Stimulated activated CD4-positive, alpha-beta T cell treated with anti-CD3 and anti-CD28 coated beads, Interleukin-4, amount 100 ng/mL, for 48 hours (primary cell): Measurements from ENCODE around the gene UXS1.
A peak's percentile ranks its signal among the peaks of the same experiment; 100 is the strongest.
"Not testable (repeated sequence)": the region's sequence is repeated elsewhere in the genome, so short reads cannot be mapped to it uniquely, and the experiment has no call there.

Source experiments
- DNase-seq, 2 donors: peaks; one replicate each; pipeline ENCODE4 v3.0.0-alpha.2; 2020; ENCODE audit warnings: low read depth in 2 of 2

UXS1 gene

DNA sequence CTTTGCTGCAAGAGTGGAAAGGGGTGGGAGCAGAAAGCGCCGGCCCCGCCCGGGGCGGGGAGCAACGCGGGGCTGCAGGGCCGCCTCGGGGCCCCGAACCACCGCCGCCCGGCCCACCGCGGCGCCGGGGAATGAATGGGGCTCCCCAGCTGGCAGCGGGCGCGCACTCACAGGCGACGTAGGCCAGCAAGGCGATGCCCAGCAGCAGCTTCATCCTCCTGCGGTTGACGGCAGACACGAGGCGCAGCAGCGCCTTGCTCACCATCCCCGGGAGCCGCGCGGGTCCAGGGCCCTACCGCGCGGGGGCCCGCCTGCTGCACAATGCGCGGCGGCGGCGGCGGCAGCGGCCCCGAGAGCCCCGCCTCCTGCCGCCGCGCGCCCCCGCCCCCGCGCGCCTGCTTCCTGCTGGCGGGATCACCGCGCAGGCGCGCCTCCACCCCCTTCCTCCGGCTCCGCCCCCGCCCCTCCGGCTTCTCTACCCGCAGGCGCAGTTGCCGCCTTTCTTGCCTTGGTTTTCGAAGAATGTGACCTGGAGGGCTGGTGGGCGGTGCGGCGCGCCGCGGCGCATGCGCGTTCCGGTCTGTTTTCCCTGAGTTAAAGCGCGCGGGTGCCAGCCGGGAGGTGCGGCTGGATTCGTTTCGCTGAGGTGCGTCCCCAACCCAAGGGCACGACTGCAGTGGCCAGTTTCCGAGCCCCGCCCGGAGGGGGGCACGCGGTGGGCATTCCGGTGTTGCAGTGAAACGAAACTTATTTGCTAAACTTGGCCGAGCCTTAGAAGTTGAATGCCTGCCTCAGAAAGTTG is at the start of gene UXS1:
UXS1 (minus strand) TSS at position 325 of the 802 bp plus-strand sequence; CDS start at position 265, 60 bp downstream.
- peak; percentile 95 to 96 for DNase-seq

DNA sequence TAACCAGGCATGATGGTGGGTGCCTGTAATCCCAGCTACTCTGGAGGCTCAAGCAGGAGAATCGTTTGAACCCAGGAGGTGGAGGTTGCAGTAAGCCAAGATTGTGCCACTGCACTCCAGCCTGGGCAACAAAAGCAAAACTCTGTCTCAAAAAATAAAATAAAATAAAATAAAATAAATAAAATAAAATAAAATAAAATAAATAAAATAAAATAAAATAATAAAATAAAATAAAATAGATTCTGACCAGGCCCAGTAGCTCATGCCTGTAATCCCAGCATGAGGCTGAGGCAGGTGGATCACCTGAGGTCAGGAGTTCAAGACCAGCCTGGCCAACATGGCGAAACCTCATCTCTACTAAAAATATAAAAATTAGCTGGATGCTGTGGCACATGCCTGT is 45.4 kb upstream of the UXS1 start:
- DNase-seq = not testable (repeated sequence)

DNA sequence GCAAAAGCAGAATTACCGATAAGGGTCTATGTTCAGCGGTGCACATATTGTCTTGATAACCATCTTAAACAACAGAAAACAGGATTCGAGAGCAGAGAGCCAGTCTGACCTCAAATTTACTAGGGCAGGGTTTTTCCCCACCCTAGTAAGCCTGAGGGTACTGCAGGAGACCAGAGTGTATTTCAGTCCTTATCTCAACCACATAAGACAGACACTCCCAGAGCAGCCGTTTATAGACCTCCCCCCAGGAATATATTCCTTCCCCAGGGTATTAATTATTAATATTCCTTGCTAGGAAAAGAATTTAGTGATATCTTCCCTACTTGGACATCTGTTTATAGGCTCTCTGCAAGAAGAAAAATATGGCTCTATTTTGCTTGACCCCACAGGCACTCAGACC is 41.3 kb upstream of the UXS1 start:
- not testable (repeated sequence) for DNase-seq

DNA sequence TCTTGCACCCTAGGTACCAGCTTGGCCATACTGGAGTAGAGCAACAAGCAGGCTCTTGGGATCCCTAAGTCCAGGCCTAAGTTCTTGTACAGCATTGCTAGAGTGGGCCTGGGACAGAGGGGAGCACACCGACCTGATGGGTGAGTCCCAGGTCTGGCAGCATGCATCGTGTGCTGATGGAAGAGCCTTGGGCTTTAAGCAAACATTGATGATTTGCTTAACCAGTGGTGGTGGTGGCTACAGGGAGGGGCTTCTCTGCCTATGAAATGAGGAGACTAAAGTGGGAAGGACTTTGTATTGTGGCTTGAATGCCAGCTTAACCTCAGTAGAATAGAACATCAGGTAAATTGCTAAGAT is 39.2 kb upstream of the UXS1 start:
- DNase-seq = no peak

DNA sequence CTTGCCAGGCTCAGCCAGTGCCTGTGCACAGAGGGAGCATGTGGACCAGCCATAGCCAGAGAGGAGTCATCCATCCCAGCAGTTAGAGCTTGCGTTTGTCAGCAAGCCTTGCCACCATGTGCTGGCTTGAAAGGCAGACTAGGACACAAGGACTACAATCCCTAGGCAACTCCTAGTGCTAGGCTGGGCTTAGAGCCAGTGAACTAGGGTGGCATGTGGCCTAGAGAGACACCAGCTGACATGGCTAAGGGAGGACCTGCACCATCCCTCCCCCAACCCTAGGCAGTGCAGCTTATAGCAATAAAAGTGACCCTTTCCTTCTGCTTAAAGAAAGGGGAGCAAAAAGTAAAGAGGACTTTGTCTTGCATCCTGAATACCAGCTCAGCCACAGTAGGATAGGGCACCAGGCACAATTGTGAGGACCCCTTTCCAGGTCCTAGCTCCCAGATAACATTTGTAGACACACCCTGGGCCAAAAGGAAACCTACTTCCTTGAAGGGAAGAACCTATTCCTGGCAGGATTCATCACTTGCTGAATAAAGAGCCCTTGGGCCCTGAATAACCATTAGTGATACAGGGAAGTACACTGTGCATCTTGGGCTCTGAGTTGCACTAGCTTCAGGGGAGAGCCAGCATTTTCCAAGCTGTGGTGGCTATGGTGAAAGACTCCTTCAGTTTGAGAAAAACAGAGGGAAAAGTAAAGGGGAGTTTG is 38.7 kb upstream of the UXS1 start:
- DNase-seq = no peak

DNA sequence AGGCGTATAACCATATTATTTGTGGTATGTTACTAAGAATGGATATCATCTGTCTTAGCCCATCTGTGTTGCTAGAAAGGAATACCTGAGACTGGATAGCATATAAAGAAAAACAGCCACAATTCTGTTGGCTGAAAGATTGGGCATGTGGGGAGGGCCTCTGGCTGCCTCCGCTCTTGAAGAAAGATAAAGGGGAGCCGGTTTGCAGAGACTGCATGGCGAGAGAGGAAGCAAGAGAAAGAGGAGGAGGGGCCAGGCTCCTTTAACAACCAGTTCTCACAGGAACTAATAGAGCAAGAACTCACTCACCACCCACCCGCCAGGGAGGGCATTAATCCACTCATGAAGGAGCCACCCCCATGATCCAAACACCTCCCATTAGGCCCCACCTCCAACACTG is 29.2 kb upstream of the UXS1 start:
- no peak for DNase-seq

DNA sequence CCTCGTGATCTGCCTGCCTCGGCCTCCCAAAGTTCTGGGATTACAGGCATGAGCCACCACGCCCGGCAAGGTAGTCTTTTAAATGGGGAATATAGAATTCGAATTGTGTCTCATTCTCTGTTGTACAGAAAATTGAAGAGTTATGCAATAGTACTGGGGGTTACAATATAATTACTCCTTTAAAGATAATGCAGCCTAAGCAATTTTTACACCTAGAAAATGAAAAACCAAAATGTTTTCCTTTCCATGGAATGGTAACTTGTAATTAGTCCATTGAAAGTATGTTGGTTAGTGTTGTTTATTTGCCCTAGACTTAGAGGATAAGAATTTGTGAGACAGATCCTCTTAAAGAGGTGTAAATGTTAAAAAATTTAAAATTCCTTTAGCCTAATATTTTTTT is 28.0 kb upstream of the UXS1 start:
- not testable (repeated sequence) for DNase-seq

DNA sequence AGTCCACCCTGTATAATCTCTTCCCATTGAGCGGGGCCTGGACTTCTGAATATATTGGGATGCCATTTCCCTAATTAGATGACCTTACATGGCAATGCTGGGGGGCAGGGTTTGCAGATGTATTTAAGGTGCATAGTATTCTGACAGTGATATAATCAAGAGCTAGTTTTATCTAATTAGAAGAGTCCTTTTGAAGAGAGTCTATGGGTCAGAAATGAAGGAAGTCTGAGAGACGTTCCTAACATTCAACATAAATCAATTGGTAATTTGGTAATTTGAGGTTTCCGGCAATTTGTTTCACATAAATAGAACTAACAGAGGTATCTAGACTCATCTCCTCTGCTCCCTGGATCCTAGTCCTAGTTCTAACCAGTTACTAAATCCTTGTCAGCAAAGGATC is 25.7 kb upstream of the UXS1 start:
- no peak for DNase-seq

DNA sequence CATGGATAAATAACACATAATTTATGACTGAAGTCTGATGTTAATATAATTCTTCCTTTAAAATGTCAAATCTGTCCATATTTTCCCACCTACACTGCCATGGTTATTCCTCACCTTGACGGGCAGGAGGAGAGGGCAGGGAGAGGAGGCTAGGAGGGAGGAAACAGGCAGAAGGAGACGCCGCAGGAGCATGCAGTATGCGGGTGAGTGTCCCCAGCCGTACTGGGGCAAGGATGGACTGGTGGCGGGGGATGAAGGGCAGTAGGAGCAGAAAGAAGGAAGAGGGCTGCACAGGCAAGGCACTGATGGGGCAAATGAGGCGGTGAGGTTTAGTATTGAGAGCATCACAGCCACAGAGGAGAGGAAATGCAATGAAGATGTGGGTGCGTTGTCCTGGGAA is 25.1 kb upstream of the UXS1 start:
- not testable (repeated sequence) for DNase-seq

DNA sequence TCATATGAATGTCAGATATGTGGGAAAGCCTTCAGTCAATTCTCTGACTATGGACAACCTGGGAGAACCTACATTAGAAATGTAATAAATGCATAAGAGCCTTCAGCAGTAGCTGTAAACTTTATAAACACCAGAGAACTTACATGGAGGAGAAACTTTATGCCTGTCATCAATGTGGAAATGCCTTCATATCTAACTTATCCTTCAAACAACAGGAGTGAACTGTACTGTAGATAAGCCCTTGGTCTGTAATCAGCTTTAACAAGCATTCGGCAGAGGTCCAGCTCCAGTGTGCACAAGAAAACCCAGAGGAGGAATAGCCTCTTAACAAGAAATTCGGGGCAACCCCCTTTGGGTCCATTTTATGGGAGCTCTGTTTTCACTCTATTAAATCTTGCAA is 14.8 kb upstream of the UXS1 start:
- no peak for DNase-seq

DNA sequence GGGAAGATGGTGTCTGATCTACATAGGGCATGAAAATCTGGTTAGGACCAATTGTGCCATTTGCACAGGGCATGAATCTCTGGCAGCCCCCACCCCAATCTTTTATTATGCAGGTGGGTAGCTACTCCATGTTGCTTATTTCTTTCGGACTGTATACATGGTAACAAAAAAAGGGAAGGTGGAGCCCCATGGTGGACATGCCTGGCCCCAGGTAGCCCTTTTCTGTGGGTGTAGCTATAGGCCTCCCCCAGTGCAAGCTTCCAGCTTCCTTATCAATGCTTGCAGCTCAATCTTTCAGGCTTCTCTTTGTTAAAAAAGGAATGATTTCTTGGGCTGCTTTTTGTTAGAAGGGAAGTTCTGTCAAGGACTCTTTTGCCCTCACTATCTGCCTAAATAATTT is 14.3 kb upstream of the UXS1 start:
- DNase-seq = no peak

DNA sequence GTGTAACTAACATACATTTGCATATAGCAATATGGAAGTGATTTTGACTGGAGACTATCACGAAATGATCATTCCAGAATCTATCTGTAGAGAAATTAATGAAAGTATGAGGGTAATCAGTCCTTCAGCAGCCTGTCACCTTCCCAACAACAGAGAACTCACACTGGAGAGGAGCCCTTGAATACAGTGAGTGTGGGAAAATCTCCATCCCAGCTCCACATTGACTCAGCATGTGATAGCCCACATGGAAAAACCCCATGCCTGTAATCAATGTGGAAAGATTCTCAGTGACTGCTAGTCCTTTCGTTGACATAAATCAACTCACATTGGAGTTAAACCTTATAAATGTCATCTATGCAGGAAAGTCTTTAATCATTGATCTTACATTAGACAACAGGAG is 13.1 kb upstream of the UXS1 start:
- no peak for DNase-seq

DNA sequence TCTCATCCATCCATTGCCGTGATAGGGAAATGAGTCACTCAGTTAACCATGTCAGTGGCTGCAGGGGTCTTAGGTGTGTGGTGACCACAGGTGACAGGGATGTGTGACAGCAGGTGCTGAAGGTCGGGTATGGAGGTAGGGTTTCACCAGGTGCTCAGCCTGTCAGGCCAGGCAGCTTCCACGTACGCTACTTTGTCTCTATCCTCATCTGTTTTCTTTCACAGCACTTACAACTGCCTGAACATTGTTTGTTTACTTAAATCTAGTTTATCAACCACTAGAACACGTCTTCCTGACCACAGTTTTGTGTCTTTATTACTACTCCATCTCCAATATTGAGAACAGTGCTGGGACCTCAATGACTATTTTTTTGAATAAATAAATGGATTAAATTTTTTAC is 11.4 kb upstream of the UXS1 start:
- DNase-seq = no peak

DNA sequence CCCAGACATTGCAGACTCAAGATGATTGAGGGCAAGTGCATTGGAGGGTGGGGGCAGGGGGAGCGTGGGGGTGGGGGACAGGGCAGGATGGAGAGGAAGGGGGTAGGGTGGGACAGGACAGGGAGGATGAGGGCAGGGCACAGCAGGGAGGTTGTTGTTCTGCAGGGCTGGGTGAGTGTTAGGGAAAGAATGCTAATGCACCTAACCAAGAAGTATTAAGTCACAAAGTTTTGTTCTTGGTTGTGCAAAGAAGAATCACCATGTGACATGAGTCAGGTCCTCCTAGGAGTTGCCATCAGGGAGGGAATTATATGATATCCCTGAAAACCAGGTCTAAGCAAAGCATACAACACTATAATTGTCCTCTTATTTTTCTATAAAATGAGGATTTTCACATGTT is 10.4 kb upstream of the UXS1 start:
- DNase-seq = not testable (repeated sequence)

DNA sequence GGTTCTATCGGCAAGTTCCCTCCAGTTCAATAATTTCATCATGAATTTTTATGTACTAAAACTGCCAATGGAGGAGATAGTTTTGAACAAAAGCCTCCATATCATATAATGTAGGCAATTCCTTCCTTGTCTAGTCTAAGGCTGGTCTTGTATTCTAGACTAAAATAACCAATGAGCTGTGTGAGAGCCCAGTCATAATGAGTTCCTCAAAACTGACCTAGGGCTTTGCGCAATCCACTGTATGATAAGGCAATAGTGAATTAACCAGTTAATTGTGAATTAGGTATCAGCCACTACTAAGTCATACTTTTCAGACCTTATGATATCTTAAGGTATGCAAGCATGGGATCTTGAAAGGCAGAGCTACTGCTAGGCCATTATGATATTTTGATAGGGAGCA is 7.6 kb upstream of the UXS1 start:
- DNase-seq = no peak

DNA sequence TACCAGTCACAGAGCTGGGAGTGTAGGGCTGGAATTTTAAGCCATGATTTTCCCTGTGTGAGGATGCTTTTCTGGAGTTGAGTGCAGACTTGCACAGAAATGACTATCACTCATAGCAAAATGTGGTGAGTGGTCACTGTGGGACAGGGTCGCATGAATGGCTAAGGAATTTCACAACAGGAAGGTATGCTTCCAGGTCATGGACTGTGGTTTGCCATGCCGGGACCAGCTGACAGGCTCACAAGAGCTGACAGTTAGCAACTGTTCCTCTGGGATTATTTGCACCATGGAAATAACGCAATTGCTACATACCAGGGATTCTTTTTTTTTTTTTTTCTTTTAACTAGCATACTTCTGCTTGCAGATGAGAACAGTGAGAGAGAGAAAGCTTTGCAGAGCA is 3.8 kb upstream of the UXS1 start:
- DNase-seq = no peak

DNA sequence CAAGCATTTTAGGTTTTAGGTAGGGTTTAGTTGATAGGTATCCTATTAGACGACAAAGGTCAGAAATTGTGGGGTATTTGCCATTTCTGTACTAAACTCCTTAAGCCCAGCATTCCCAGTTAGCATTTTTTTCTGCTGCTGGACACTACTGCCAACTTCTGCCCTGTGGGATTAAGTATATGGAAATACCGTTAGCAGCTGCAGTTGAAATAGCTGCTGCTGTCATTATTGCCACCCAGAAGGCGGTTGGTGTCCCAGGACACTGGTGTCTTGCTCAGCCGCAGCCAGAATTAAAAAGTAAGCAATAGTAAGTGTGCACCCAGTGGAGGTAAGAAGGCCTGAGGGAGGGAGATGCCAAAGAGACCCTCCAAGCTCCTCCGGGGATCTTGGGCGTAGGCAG is 1.9 kb upstream of the UXS1 start:
- DNase-seq = no peak

DNA sequence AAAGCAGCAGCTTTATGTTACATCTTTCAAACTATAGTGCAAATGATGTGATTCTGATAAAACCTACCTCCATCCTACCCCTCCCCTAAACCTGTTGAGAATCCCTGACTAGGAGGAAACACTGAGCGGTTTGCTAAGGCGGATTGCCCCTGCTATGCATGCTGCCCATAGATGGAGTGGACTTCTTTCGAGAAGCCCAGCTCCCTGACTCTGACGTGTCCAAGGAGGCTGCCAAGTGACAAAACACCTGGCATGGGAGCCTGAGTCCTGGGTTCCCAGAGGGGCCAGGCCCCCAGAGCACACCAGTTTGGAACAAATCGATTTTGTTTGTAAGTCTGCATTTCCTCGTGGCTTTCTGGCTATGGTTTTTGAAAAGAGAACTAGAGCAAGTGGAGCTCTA is 1.4 kb upstream of the UXS1 start:
- no peak for DNase-seq

DNA sequence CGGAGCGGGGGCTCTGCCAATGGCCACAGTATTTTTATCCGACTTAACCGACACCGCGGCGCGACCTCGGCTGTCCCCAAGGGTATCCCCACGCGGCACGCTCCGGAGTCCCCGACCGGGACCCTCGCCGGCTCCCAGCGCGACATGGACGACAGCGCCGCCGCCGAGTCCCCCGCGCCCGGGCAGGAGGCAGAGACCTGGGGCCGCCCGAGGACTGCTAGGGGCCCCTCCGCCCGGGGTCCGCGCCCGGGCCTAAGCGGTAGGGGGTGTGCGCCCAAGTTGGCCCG is 468 bp downstream of the UXS1 start:
- DNase-seq = no peak

DNA sequence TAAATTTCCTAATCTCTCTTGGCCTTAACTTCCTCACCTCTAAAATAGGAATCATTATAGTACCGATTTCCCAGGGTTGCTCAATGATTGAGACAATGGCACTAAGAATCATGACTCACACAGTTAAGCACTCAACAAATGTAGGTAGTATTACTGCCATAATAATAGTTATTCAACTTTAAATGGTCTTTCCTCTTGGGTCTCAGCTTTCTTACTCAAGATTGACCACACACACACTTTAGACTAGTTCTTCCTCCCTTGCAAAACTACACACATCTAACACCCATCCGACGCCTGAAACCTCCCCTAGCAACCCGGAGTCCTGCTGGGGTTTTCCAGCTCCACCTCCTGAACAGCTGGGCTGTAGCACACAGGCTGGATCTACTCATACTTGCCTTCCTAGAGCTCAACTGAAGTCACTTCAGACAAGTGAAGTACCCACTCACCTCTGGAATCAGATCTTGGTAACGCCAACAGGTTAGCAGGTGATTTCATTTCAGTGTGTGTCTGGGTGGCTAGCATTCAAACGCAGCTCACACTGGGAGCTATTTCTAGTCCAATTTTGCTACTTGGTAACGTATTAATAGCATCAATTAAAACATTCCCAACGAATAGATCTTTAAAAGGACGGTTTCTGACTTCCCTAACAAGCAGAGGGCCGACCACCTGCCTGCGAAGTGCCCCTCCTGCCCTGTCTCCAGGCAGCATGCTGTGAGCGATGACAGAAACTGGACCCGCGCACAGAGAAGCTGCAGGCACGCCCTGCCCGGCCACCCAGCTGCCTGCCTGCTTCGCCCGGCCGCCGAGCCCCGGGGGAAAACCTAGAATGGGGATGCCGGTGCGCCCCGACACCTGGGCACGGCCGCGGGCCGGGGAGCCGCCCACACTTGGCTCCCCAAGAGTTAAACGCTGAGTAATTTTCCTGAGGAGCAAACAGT is 1.1 kb downstream of the UXS1 start:
- DNase-seq = peak; percentile 31 to 49

DNA sequence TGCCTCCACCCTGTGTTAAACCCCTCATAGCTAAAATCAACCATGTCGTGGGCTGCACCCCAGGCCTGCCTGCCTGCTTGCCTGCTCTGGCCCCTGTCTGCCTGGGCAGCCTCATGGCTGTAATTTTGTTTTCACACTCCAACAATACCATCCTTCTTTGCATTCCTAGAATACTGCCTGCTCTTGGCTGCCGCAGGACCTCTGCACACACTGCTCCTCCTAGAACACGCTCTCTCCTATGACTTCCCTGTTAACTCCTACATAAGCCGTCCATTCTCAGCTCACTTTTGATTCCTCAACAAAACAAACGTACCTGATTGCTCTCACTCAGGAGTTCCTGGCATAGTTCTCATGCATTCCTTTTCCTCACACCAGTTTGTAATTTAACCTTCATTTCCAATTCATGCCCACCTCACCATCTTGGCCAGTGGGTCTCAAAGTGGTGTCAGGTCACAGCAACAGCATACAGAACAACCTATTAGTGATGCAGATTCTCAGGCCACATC is 2.5 kb downstream of the UXS1 start:
- DNase-seq = no peak

DNA sequence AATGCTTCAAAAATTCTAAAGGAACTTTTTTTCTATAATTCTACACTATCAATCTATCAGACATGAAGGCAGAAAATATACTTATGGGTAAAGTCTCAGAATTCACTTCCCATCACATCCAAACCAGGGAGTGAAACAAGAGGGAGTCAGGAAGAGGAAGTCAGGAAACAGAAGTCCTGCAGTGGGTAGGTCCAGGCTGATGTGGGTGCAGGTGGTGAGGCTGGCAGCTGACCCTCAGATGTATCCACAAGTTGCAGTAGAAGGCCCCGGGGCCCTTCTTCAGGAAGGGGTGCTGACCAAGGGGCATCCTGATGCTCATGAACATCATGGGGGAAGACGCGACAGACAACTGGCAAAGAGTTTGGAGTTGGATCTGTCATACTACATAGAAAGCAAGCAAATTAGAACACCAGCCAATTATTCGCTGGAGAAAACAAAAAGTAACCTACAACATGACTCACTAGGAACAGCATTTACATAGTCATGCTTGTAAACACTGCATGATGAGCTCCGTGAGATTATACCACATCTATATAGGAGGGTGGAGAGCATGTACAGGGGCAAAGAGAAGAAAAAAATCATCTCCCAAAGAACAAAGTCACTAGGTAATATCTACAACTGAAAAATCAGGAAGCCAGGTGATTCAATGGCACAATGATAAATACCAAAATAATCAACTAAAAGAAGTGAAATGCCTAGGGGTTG is 4.2 kb downstream of the UXS1 start:
- DNase-seq = no peak
